Measurements from ENCODE around the gene DLGAP3. TPM values are rescaled to one million over a fixed set of nuclear protein-coding genes. Genes with fewer than 3 reads are reported as not detected.
"Not testable (repeated sequence)": the region's sequence is repeated elsewhere in the genome, so short reads cannot be mapped to it uniquely, and the experiment has no call there.

DLGAP3 gene
- polyA plus RNA-seq, 4 donors = 0.18 to 0.39 (median 0.27) TPM; not detected in 1

DNA sequence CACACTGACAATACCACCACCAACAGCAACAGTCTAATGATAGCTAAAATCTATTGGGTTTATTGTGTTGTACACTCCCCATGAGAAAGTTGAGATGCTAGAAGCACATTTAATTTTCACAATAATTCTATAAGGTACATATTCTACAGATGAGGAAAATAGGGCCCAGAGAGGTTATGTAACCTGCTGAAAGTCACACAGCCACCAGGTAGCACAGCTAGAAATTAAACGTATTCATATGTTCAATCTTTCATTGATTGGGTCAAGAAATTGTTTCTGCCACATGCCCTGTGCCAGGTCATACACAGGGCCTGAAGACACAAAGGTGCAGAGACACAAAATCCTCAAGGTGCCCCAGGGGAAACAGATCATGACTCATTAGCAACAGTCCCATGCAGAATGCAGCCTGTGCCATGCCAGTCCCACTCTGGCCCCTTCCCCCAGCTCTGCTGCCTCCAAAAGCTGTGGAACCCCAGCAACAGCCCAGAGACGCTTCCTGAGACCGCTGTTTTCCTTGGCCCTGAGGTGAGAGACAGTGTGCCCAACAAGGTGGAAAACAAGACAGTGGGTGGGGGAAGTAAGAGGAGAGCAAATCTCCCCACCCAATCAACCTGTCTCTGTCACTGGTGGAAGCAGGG, 104.5 kb downstream of the DLGAP3 start:
- Histone ChIP-seq H3K27ac (ENCODE audit: low read depth in 1 of 3, low read length in 2 of 3) (no peak overlapping the region), H3K4me3 (ENCODE audit: low read depth in 1 of 3, low read length in 3 of 3) (no peak overlapping the region), H3K36me3 (ENCODE audit: control insufficient read depth in 3 of 3, insufficient read depth in 2 of 3, low read depth in 1 of 3, low read length in 3 of 3) (no peaks in the 10 kb centered on the region), H3K4me1 (ENCODE audit: control insufficient read depth in 3 of 3, insufficient read depth in 2 of 3, low read depth in 1 of 3, low read length in 2 of 3) (peaks cover 0 to 6% (median 0%) of the 10 kb centered on the region in 3 donors), H3K27me3 (ENCODE audit: control insufficient read depth in 3 of 3, insufficient read depth in 3 of 3, low read length in 3 of 3) (no peaks in the 10 kb centered on the region), H3K9me3 (ENCODE audit: control insufficient read depth in 2 of 2, insufficient read depth in 1 of 2, low read depth in 1 of 2, low read length in 1 of 2) (no peaks in the 10 kb centered on the region)
- DNase-seq = no peak
- FAIRE-seq = no peak
- WGBS, 3 donors = 88 to 92% (median 91%) methylated on average over 3 of the region's 3 CpGs

DNA sequence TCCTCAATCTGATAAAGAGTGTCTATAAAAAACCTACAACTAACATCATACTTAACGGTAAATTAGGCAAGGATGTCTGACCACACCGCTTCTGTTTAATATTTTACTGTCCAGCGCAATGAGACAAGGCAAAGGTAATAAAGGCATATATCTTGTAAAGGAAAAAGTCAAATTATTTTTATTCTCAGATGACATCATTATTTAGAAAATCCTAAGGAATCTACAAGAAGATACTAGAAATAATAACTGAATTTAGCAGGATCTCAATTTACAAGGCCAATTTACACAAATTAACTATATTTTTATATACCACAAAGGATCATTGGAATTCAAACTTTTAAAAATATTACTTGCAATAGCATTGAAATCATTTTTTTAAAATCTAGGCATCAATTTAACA, 107.2 kb downstream of the DLGAP3 start:
- no peaks in the 10 kb centered on the region for H3K9me3 ChIP-seq (ENCODE audit: control insufficient read depth in 2 of 2, insufficient read depth in 1 of 2, low read depth in 1 of 2, low read length in 1 of 2)
- no peak overlapping the region for H3K27ac ChIP-seq (ENCODE audit: low read depth in 1 of 3, low read length in 2 of 3)
- H3K4me1 ChIP-seq (ENCODE audit: control insufficient read depth in 3 of 3, insufficient read depth in 2 of 3, low read depth in 1 of 3, low read length in 2 of 3) = peaks cover 0 to 6% (median 0%) of the 10 kb centered on the region in 3 donors
- DNase-seq (no peak), FAIRE-seq (no peak)
- WGBS, 3 donors = 79 to 82% (median 81%) methylated on average over 3 of the region's 3 CpGs
- no peaks in the 10 kb centered on the region for H3K27me3 ChIP-seq (ENCODE audit: control insufficient read depth in 3 of 3, insufficient read depth in 3 of 3, low read length in 3 of 3)
- no peaks in the 10 kb centered on the region for H3K36me3 ChIP-seq (ENCODE audit: control insufficient read depth in 3 of 3, insufficient read depth in 2 of 3, low read depth in 1 of 3, low read length in 3 of 3)
- H3K4me3 ChIP-seq (ENCODE audit: low read depth in 1 of 3, low read length in 3 of 3) = no peak overlapping the region

GRCh38 chr1:34818862-34819261, 110.6 kb downstream of the DLGAP3 start:
- not testable (repeated sequence) for H3K9me3 ChIP-seq (ENCODE audit: control insufficient read depth in 2 of 2, insufficient read depth in 1 of 2, low read depth in 1 of 2, low read length in 1 of 2); FAIRE-seq; DNase-seq; H3K4me3 ChIP-seq (ENCODE audit: low read depth in 1 of 3, low read length in 3 of 3); H3K27me3 ChIP-seq (ENCODE audit: control insufficient read depth in 3 of 3, insufficient read depth in 3 of 3, low read length in 3 of 3); H3K27ac ChIP-seq (ENCODE audit: low read depth in 1 of 3, low read length in 2 of 3); H3K36me3 ChIP-seq (ENCODE audit: control insufficient read depth in 3 of 3, insufficient read depth in 2 of 3, low read depth in 1 of 3, low read length in 3 of 3); H3K4me1 ChIP-seq (ENCODE audit: control insufficient read depth in 3 of 3, insufficient read depth in 2 of 3, low read depth in 1 of 3, low read length in 2 of 3)
- 96 to 100% (median 97%) methylated on average over 2 of the region's 2 CpGs for WGBS, 3 donors

GRCh38 chr1:34816778-34817177, 112.7 kb downstream of the DLGAP3 start:
- H3K27me3 ChIP-seq (ENCODE audit: control insufficient read depth in 3 of 3, insufficient read depth in 3 of 3, low read length in 3 of 3) = no peaks in the 10 kb centered on the region
- no peak overlapping the region for H3K4me3 ChIP-seq (ENCODE audit: low read depth in 1 of 3, low read length in 3 of 3)
- 66 to 75% (median 67%) methylated on average over 3 of the region's 3 CpGs for WGBS, 3 donors
- no peak for DNase-seq
- H3K27ac ChIP-seq (ENCODE audit: low read depth in 1 of 3, low read length in 2 of 3) = no peak overlapping the region
- no peak for FAIRE-seq
- no peaks in the 10 kb centered on the region for H3K4me1 ChIP-seq (ENCODE audit: control insufficient read depth in 3 of 3, insufficient read depth in 2 of 3, low read depth in 1 of 3, low read length in 2 of 3)
- H3K9me3 ChIP-seq (ENCODE audit: control insufficient read depth in 2 of 2, insufficient read depth in 1 of 2, low read depth in 1 of 2, low read length in 1 of 2) = no peaks in the 10 kb centered on the region
- H3K36me3 ChIP-seq (ENCODE audit: control insufficient read depth in 3 of 3, insufficient read depth in 2 of 3, low read depth in 1 of 3, low read length in 3 of 3) = no peaks in the 10 kb centered on the region

GRCh38 chr1:34816332-34816731, 113.1 kb downstream of the DLGAP3 start:
- no peaks in the 10 kb centered on the region for H3K9me3 ChIP-seq (ENCODE audit: control insufficient read depth in 2 of 2, insufficient read depth in 1 of 2, low read depth in 1 of 2, low read length in 1 of 2)
- H3K4me3 ChIP-seq (ENCODE audit: low read depth in 1 of 3, low read length in 3 of 3) = no peak overlapping the region
- no peaks in the 10 kb centered on the region for H3K36me3 ChIP-seq (ENCODE audit: control insufficient read depth in 3 of 3, insufficient read depth in 2 of 3, low read depth in 1 of 3, low read length in 3 of 3)
- DNase-seq (no peak), FAIRE-seq (no peak)
- H3K27me3 ChIP-seq (ENCODE audit: control insufficient read depth in 3 of 3, insufficient read depth in 3 of 3, low read length in 3 of 3) = no peaks in the 10 kb centered on the region
- H3K27ac ChIP-seq (ENCODE audit: low read depth in 1 of 3, low read length in 2 of 3) = no peak overlapping the region
- H3K4me1 ChIP-seq (ENCODE audit: control insufficient read depth in 3 of 3, insufficient read depth in 2 of 3, low read depth in 1 of 3, low read length in 2 of 3) = no peaks in the 10 kb centered on the region

Other genes with a start within 250 kb of the DLGAP3 start
- gene GJB5, start 174.6 kb downstream of the DLGAP3 start, polyA plus RNA-seq = under 1 TPM in 1 of 4 donors, not detected in 3; 0.19 TPM
- gene GJB4, start 169.9 kb downstream of the DLGAP3 start, polyA plus RNA-seq = under 1 TPM in 2 of 4 donors, not detected in 2; 0.07 to 0.47 TPM
- 1 to 10 TPM in 1 of 4 donors, under 1 TPM in 2, not detected in 1; 0.67 to 1.9 (median 0.78) TPM for gene GJB3, start 148.4 kb downstream of the DLGAP3 start, polyA plus RNA-seq
- 10 to 100 TPM in 1 of 4 donors, 1 to 10 TPM in 1, under 1 TPM in 1, not detected in 1; 0.81 to 16.8 (median 5.8) TPM for gene GJA4, start 136.7 kb downstream of the DLGAP3 start, polyA plus RNA-seq
- 10 to 100 TPM; 26.6 to 53.2 (median 35.0) TPM for gene SMIM12, start 69.9 kb downstream of the DLGAP3 start, polyA plus RNA-seq
- gene TMEM35B, start 55.7 kb upstream of the DLGAP3 start, polyA plus RNA-seq = 10 to 100 TPM in 3 of 4 donors, 1 to 10 TPM in 1; 5.6 to 41.4 (median 26.7) TPM
- 10 to 100 TPM in 2 of 4 donors, 1 to 10 TPM in 2; 6.6 to 20.4 (median 10.0) TPM for gene ZMYM6, start 102.3 kb upstream of the DLGAP3 start, polyA plus RNA-seq
- gene ZMYM1, start 149.7 kb upstream of the DLGAP3 start, polyA plus RNA-seq = 10 to 100 TPM in 1 of 4 donors, 1 to 10 TPM in 3; 1.1 to 17.5 (median 3.2) TPM

All from small intestine (tissue), 7 donors.